HEK293 (cell line): ENCODE results near the gene SLC25A24.

ENCODE experiments used
- FEZF1 ChIP-seq: fragments of 450-650 bp; formaldehyde crosslinking; IDR thresholded peaks from 2 replicates; pipeline ENCODE4 v1.5.1; 2016; ENCODE audit warnings: missing biosample characterization, missing genetic modification characterization
- GFI1B ChIP-seq: fragments of 450-650 bp; formaldehyde crosslinking; IDR thresholded peaks from 2 replicates; pipeline ENCODE4 v1.5.1; 2016; ENCODE audit warnings: missing biosample characterization, missing genetic modification characterization
- GLIS1 ChIP-seq: fragments of 450-650 bp; formaldehyde crosslinking; IDR thresholded peaks from 2 replicates; pipeline ENCODE4 v1.5.1; 2016; ENCODE audit warnings: missing biosample characterization, missing genetic modification characterization
- INSM2 ChIP-seq: fragments of 450-650 bp; formaldehyde crosslinking; IDR thresholded peaks from 2 replicates; pipeline ENCODE4 v1.5.1; 2016; ENCODE audit warnings: missing biosample characterization, missing genetic modification characterization
- KLF8 ChIP-seq: fragments of 450-650 bp; formaldehyde crosslinking; IDR thresholded peaks from 2 replicates; pipeline ENCODE4 v1.5.1; 2016; ENCODE audit warnings: missing biosample characterization, missing genetic modification characterization
- SCRT2 ChIP-seq: fragments of 450-650 bp; formaldehyde crosslinking; IDR thresholded peaks from 2 replicates; pipeline ENCODE4 v1.5.1; 2016; ENCODE audit warnings: missing biosample characterization, missing genetic modification characterization
- ZBTB11 ChIP-seq: fragments of 450-650 bp; formaldehyde crosslinking; conservative IDR thresholded peaks from 2 replicates; pipeline ENCODE4 v1.5.1; 2016; ENCODE audit warnings: low read depth, missing biosample characterization, missing genetic modification characterization
- ZBTB21 ChIP-seq: fragments of 450-650 bp; formaldehyde crosslinking; IDR thresholded peaks from 2 replicates; pipeline ENCODE4 v1.5.1; 2017; ENCODE audit warnings: missing biosample characterization, missing genetic modification characterization
- ZBTB8A ChIP-seq: fragments of 450-650 bp; formaldehyde crosslinking; IDR thresholded peaks from 2 replicates; pipeline ENCODE4 v1.5.1; 2016; ENCODE audit warnings: missing biosample characterization, missing genetic modification characterization
- ZNF140 ChIP-seq: fragments of 450-650 bp; formaldehyde crosslinking; IDR thresholded peaks from 2 replicates; pipeline ENCODE4 v1.5.1; 2016; ENCODE audit warnings: missing biosample characterization, missing genetic modification characterization
- ZNF366 ChIP-seq: fragments of 450-650 bp; formaldehyde crosslinking; conservative IDR thresholded peaks from 2 replicates; pipeline ENCODE4 v1.5.1; 2016; ENCODE audit warnings: missing biosample characterization, missing genetic modification characterization
- ZNF449 ChIP-seq: fragments of 450-650 bp; formaldehyde crosslinking; IDR thresholded peaks from 2 replicates; pipeline ENCODE4 v1.5.1; 2017; ENCODE audit warnings: missing biosample characterization, mild to moderate bottlenecking, missing genetic modification characterization, moderate library complexity
- ZNF514 ChIP-seq: fragments of 450-650 bp; formaldehyde crosslinking; IDR thresholded peaks from 2 replicates; pipeline ENCODE4 v1.5.1; 2016; ENCODE audit warnings: missing biosample characterization, missing genetic modification characterization
- ZNF521 ChIP-seq: fragments of 450-650 bp; formaldehyde crosslinking; IDR thresholded peaks from 2 replicates; pipeline ENCODE4 v1.5.1; 2017; ENCODE audit warnings: missing biosample characterization, mild to moderate bottlenecking, missing genetic modification characterization
- ZNF544 ChIP-seq: fragments of 450-650 bp; formaldehyde crosslinking; IDR thresholded peaks from 2 replicates; pipeline ENCODE4 v1.5.0; 2017; ENCODE audit warnings: missing biosample characterization, missing genetic modification characterization
- ZNF629 ChIP-seq: fragments of 450-650 bp; formaldehyde crosslinking; IDR thresholded peaks from 2 replicates; pipeline ENCODE4 v1.5.1; 2017; ENCODE audit warnings: missing biosample characterization, missing genetic modification characterization
- ZNF658 ChIP-seq: fragments of 450-650 bp; formaldehyde crosslinking; IDR thresholded peaks from 2 replicates; pipeline ENCODE4; 2016; ENCODE audit warnings: missing biosample characterization, missing genetic modification characterization
- ZNF704 ChIP-seq: fragments of 450-650 bp; formaldehyde crosslinking; IDR thresholded peaks from 2 replicates; pipeline ENCODE4 v1.5.1; 2016; ENCODE audit warnings: missing biosample characterization, missing genetic modification characterization
- ZNF776 ChIP-seq: fragments of 450-650 bp; formaldehyde crosslinking; IDR thresholded peaks from 2 replicates; pipeline ENCODE4 v1.5.0; 2017; ENCODE audit warnings: missing biosample characterization, missing genetic modification characterization, borderline replicate concordance
- ZNF777 ChIP-seq: fragments of 450-650 bp; formaldehyde crosslinking; IDR thresholded peaks from 2 replicates; pipeline ENCODE4 v1.5.1; 2017; ENCODE audit warnings: missing biosample characterization, missing genetic modification characterization, borderline replicate concordance
- ZNF791 ChIP-seq: fragments of 450-650 bp; formaldehyde crosslinking; IDR thresholded peaks from 2 replicates; pipeline ENCODE4 v1.5.1; 2016; ENCODE audit warnings: missing biosample characterization, missing genetic modification characterization
- ZNF830 ChIP-seq: fragments of 450-650 bp; IDR thresholded peaks from 2 replicates; pipeline ENCODE4 v1.5.0; 2018; ENCODE audit warnings: missing biosample characterization, missing genetic modification characterization, low read depth, mild to moderate bottlenecking, moderate library complexity
- TF ChIP-seq, protein P1 (sequence below): fragments of 450-650 bp; formaldehyde crosslinking; IDR thresholded peaks from 2 replicates; pipeline ENCODE4 v1.5.1; 2016; ENCODE audit warnings: missing biosample characterization, missing genetic modification characterization

SLC25A24 gene

DNA sequence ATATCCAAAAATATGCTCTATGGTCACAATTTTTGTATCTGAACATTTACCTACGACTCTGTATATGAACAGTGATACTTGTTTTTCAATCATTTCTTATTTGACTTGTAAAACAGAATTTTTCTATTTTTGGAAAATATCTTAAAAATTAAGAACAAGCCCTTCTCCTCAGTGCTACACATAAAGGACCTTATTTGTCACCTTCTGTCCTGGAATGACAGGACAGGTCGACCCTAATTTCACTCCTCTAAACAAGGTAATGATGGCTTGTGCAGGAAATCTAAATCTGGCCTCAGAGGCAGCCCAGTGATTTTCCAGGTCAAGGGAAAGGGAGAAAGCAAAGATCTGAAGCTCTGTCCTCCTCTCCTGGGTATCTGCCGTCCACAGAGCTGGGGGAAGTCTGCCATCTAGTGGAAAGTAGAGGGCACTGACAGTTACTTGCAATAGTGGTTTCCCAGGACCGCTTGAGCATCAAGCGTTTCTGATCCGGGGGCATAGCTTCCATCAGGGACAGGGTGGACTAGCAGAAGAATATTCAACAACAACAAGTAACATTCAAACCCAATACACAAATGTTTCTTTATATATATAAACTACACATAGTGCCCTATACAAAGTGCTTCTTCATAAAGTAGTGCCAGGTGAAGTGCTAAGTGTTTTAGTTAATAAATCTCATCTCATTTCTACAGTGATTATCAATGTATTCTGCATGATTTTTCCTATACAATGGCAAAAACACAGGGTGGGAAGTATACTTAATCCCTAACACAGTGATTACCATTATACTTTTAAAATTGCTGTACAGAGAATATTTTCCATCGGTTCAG, 74.6 kb downstream of the SLC25A24 start (continued):
- TF ChIP-seq ZBTB21 (no peak), ZNF629 (tag by site-specific recombination) (no peak), ZNF449 (no peak; the same call in 1 of the 2 replicates), ZNF514 (tag by site-specific recombination) (no peak), ZNF521 (tag by site-specific recombination) (no peak), INSM2 (tag by site-specific recombination) (no peak), SCRT2 (tag by site-specific recombination) (no peak), ZNF776 (tag by site-specific recombination) (no peak), ZNF830 (tag by site-specific recombination) (no peak), GFI1B (tag by site-specific recombination) (peak; percentile 76), ZBTB8A (no peak), FEZF1 (tag by site-specific recombination) (peak; percentile 0; the same call in 1 of the 2 replicates), ZNF658 (tag by site-specific recombination) (no peak), ZNF704 (no peak), ZNF140 (no peak), ZNF791 (tag by site-specific recombination) (no peak), ZNF366 (tag by site-specific recombination) (0 out of 2 replicates have a peak, but pooled peaks have one; percentile 43), KLF8 (tag by site-specific recombination) (no peak), ZNF544 (no peak), ZNF777 (no peak), ZBTB11 (no peak), GLIS1 (tag by site-specific recombination) (no peak)
- TF ChIP-seq, protein P1, sequence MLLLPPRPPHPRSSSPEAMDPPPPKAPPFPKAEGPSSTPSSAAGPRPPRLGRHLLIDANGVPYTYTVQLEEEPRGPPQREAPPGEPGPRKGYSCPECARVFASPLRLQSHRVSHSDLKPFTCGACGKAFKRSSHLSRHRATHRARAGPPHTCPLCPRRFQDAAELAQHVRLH, result no peak
